ENCODE results near the gene ALG5.

Gene ALG5, protein sequence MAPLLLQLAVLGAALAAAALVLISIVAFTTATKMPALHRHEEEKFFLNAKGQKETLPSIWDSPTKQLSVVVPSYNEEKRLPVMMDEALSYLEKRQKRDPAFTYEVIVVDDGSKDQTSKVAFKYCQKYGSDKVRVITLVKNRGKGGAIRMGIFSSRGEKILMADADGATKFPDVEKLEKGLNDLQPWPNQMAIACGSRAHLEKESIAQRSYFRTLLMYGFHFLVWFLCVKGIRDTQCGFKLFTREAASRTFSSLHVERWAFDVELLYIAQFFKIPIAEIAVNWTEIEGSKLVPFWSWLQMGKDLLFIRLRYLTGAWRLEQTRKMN

DNA sequence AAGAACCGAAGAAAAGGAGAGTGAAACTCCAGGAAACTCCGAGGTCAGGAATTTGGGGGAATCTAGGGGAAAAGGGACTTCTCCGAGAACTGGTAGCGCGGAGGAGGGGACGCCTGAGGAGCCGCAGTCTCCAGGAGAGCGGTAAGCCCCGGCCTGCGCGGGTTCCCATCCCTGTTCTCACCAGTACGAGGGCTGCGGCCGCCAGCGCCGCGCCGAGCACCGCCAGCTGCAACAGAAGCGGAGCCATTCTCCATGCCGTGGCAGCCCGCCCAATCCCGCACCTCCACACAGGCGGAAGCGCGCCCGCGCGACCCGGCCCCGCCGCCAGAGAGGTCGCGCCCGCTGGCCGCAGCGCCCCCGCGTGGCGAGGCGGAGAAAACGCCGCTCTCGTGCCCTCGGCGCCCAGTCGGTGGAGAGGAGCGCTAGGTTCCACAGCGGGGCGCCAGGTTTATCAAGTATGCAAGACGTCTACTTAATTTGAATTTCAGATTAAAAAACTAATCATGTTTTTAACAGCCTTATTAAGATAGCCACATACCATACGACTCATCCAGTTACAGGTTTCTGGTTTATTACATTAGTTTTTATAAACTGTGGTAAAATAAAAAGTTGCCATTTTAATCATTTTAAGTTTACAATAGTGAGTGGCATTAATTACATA lies at the start of gene ALG5:
TSS of gene ALG5 (minus strand) at position 287 of the 661 bp plus-strand sequence. CDS start at position 247, 40 bp downstream.
- peak; percentile 77 to 82 (median 77) for DNase-seq (ENCODE audit: low read depth in 3 of 3)

DNA sequence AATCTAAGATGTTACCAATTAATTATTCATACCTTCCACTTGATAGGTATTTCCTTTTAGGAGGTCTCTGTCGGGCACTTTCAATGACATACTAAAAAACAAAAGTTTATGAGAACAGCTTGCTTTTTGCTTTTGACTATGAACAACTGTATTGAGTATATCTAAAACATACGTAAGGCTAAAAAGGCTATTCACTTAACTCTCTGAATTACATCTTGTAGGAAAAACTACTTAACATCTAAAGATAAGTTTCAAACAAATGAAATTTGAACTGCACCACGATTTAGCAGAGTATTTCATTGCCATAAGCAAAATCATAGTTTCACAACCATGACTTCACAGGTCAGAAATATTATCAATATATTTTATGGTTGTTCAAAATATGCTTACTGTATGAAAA lies 48.7 kb upstream of the ALG5 start:
- no peak for DNase-seq (ENCODE audit: low read depth in 3 of 3)

DNA sequence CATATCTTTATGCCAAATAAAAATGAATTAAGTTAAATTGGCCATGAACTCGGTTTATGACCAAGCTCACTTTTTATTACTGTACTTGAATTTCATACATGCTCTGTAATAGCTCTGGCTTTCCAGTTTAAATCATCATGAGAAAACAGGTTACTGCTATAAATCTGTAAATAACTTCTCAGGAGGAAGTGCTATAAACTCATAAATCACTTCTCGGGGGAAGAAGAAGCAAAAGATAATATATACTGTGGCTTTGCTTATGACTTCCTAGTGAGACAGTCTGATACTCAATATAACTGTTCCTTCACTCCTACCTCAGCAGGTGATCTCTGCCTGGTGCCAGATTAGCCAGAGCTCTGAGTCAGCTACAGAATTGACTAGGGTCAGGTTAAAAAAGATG lies 47.9 kb upstream of the ALG5 start:
- DNase-seq (ENCODE audit: low read depth in 3 of 3), result no peak

- no peak for DNase-seq (ENCODE audit: low read depth in 3 of 3)
Measured at GRCh38 chr13:37046062-37046461, 46.9 kb upstream of the ALG5 start.

DNA sequence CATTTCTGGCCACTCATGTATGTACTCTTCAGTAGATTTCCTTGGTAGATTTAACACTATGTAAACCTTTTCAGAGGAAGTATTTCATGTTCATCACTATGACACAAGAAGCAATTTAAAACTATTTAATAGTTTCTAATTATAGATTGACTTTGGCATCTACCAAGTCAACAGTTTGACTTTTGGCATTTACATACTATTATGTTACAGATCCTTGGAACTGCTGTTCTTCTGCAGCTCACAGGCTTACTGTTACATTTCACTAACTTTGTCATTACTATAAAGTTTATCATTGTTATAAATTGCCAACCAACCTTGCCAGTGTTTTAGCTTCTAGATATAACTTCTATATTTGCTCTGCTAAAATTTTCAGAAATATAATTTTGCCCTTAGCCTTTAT lies 41.6 kb upstream of the ALG5 start:
- DNase-seq (ENCODE audit: low read depth in 3 of 3), result no peak

- no peak for DNase-seq (ENCODE audit: low read depth in 3 of 3)
Measured at GRCh38 chr13:37039896-37040295, 40.8 kb upstream of the ALG5 start.

GRCh38 chr13:37037241-37037640 lies 38.1 kb upstream of the ALG5 start:
- no peak for DNase-seq (ENCODE audit: low read depth in 3 of 3)

DNA sequence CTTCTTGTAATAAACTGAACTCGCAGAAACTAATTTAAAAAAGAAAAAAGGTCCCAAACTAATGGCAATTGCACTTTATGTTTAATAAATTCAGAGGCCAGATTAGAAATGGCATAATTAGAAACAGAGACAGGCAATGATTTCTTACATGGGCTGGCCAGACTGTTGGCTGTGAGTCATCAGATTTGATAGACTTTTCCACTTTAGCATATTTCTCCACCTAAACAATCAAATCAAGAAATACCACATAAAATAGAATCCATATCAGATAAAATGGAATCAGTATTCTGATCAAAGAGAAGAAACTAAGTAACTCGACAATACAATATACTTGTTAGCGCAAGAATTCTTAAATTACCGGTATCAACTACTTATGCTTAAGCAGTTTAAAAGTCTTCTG lies 30.5 kb upstream of the ALG5 start:
- DNase-seq (ENCODE audit: low read depth in 3 of 3), result no peak

DNA sequence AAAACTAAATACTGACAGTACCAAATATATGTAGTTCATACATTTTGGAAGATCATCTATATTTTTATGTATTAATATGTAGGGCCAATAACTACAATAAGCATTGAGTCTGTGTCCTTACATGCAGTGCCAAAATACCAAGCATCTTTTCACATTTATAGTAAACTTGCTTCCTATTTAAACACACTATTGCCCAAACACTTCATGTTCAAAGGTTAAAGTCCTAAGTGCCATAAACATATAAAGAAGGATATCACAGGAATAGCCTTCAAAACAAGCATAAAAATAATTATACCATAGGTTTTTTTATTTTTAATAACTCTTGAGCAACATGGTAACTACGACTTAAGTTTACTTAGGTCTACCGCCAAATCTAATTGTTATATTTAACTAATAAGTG lies 28.5 kb upstream of the ALG5 start:
- no peak for DNase-seq (ENCODE audit: low read depth in 3 of 3)

DNA sequence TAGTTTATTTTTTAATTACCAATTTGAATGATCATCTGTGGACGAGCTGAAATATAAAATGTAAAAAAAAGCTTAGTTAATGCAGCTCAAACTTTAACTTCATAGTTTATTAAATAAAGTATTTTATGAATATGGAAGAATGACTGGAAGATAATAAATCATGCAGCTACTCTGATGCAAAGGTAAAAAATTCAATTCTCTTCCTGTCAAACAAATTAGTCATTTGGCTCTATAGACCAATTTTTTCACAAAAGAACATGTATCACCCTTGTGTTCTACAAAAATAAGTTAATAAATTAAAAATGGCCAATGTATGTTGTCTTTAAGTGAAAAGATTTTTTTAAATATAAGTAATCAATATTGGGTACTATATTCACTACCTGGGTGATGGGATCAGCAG lies 27.6 kb upstream of the ALG5 start:
- DNase-seq (ENCODE audit: low read depth in 3 of 3), result no peak

- no peak for DNase-seq (ENCODE audit: low read depth in 3 of 3)
Measured at GRCh38 chr13:37023871-37024270, 24.7 kb upstream of the ALG5 start.

- no peak for DNase-seq (ENCODE audit: low read depth in 3 of 3)
Measured at GRCh38 chr13:37014609-37015008, 15.5 kb upstream of the ALG5 start.

- no peak for DNase-seq (ENCODE audit: low read depth in 3 of 3)
Measured at GRCh38 chr13:37011788-37012187, 12.6 kb upstream of the ALG5 start.

DNA sequence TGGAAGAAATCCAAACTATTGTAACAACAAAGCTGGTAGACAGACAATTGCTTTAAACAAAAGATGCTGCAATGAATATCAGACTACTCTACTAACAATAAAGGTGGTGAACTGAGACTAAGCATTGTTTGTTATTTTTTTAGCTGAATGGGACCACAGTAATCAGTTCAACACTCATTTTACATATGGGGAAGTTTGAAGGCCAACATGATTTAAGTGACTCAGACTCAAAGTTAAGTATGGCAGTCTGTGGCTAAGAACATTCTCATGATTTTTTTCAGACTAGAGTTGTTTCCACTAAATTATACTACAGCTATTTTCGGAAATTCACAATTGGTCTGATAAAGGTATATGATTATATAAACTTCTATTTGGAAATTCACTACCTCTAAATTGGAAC lies 11.9 kb upstream of the ALG5 start:
- DNase-seq (ENCODE audit: low read depth in 3 of 3), result no peak

- DNase-seq (ENCODE audit: low read depth in 3 of 3), result no peak
Measured at GRCh38 chr13:37010424-37010823, 11.3 kb upstream of the ALG5 start.

DNA sequence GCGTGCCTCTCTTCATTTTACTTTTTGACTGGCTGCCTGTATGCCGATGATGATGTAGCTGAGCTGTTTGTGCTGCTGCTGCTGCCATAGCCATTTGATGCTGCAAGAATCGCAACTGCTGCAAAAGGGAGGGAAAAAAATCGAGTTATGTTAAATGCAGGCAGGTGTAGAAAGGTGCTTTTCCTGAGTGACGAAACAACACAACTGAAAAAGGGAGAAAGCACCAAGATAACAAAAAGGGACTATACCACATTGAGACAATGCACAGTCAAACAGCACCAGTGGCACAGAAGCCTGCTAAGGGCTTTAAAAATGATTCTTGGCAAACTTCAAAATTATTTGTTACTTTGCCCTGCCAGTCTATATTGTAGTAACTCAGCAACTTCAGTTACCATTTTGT lies 10.6 kb upstream of the ALG5 start:
- no peak for DNase-seq (ENCODE audit: low read depth in 3 of 3)

DNA sequence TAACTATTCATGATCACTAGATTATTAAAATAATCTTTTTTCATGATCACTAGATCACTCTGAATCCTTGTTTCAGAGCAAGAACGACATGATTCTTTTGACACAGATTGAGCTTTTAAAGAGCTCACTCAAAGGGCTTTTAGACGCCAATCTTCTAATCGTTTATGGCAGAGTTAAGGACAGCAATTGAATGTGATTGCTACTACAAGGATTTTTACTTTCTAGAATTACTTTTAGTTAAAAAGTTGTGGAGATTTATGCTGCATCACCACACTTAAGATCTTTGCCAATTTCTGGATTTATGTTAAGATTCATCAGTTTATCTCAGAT lies 2.7 kb upstream of the ALG5 start:
- no peak for DNase-seq (ENCODE audit: low read depth in 3 of 3)

GRCh38 chr13:36998624-36999041 lies 507 bp downstream of the ALG5 start:
- no peak for DNase-seq (ENCODE audit: low read depth in 3 of 3)

- DNase-seq (ENCODE audit: low read depth in 3 of 3), result no peak
Measured at GRCh38 chr13:36997716-36998427, 1.3 kb downstream of the ALG5 start.

- no peak for DNase-seq (ENCODE audit: low read depth in 3 of 3)
Measured at GRCh38 chr13:36992362-36992761, 6.8 kb downstream of the ALG5 start.

GRCh38 chr13:36986462-36987240 lies 12.5 kb downstream of the ALG5 start:
- no peak for DNase-seq (ENCODE audit: low read depth in 3 of 3)

DNA sequence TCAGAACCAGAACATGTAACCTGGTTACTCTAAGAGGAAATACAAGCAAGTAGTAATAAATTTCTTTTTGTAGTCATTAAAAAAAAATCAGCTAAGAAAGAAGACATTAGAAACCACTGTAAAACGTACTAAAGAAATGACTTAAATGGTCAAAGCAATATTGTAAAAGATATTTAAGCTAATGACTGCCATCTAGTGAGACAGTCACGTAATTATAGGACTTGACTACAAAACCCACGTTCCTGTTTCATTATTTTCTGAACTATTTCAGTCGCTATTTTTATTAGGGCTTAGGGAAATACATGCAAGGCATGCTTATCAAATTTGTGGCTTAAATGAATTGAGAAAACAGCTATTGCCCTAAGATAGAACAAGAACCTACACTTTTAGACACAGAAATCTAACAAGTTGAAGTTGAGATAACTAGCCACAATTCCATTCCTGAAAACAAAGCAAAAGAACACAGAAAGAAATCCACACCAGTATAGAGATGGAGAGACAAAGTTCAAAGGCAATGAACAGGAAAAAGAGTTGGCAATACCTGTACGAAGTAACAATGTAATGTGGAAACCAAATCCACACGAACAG lies 17.9 kb downstream of the ALG5 start:
- DNase-seq (ENCODE audit: low read depth in 3 of 3), result no peak

Data from stimulated activated CD4-positive, alpha-beta T cell treated with anti-CD3 and anti-CD28 coated beads, TNF-alpha, amount 100 ng/mL, for 48 hours (primary cell).